Left lung (tissue), 10 donors: Measurements from ENCODE around the gene LSP1. TPM values are rescaled to one million over a fixed set of nuclear protein-coding genes. Genes with fewer than 3 reads are reported as not detected.
A peak's percentile ranks its signal among the peaks of the same experiment; 100 is the strongest.
"Not testable (repeated sequence)": the region's sequence is repeated elsewhere in the genome, so short reads cannot be mapped to it uniquely, and the experiment has no call there.

ENCODE experiments used
- ATAC-seq: fragments of 200-7000 bp; cut with Tn5 transposase; one replicate; pipeline ENCODE4 v1.9.1; 2020; ENCODE audit warnings: moderate library complexity
- DNase-seq, 4 donors: peaks; one replicate each; pipeline ENCODE4 v3.0.0-alpha.2; 2013 to 2020
- H3K27ac ChIP-seq, 2 donors: fragments of 200-600 bp; sonication (generic) in 1 of 2; one replicate each; pipeline versions ENCODE4 v1.5.0 to v1.8.0; 2020 to 2021
- H3K27me3 ChIP-seq, 2 donors: fragments of 200-600 bp; sonication (generic) in 1 of 2; one replicate each; pipeline versions ENCODE4 v1.5.0 to v1.8.0; 2020 to 2021
- H3K36me3 ChIP-seq, 2 donors: fragments of 200-600 bp; sonication (generic) in 1 of 2; one replicate each; pipeline versions ENCODE4 v1.5.0 to v1.8.0; 2020 to 2021
- H3K4me1 ChIP-seq, 2 donors: fragments of 200-600 bp; one replicate each; pipeline ENCODE4 v1.8.0; 2021
- H3K4me3 ChIP-seq, 2 donors: fragments of 200-600 bp; sonication (generic) in 1 of 2; one replicate each; pipeline versions ENCODE4 v1.5.0 to v1.8.0; 2020 to 2021; ENCODE audit warnings: mild to moderate bottlenecking in 1 of 2
- H3K9me3 ChIP-seq, 2 donors: fragments of 200-600 bp; sonication (generic) in 1 of 2; one replicate each; pipeline versions ENCODE4 v1.5.0 to v1.8.0; 2020 to 2021
- intact Hi-C, 2 donors: fragments of 100-400 bp; cut with DNase I; formaldehyde crosslinking; loops; one replicate each; pipeline versions ENCODE4 v1.11.2 to v1.14.2; 2022
- polyA plus RNA-seq, 6 donors: library from polyadenylated mRNA; unstranded; fragments of 120-200 nt; gene quantifications; one replicate each; pipeline ENCODE4 v1.2.1, GENCODE V29; 2013; ENCODE audit not compliant: insufficient read length in 6 of 6
- total RNA-seq, 2 donors: library from RNA; stranded (reverse); fragmentation: NEBNext Ultra II Directional; extraction: Animal tissue kit (Norgen Biotek cat#: 25700); gene quantifications; one replicate each; pipeline ENCODE4 v1.2.1, GENCODE V29; 2021
- TF ChIP-seq, protein P1 (sequence below), 2 donors: fragments of 200-600 bp; sonication (generic) in 1 of 2; IDR thresholded peaks; one replicate each; pipeline versions ENCODE4 v1.5.0 to v1.8.0; 2021; ENCODE audit warnings: antibody characterized with exemption in 2 of 2
- donor health status: DM: no; HTN: yes; CAD: no.
- donor health status: DM: no; HTN: no; CAD: no.

Gene LSP1
- total and polyA plus RNA-seq, 8 donors = 5.9 to 76.6 (median 7.5) TPM

DNA sequence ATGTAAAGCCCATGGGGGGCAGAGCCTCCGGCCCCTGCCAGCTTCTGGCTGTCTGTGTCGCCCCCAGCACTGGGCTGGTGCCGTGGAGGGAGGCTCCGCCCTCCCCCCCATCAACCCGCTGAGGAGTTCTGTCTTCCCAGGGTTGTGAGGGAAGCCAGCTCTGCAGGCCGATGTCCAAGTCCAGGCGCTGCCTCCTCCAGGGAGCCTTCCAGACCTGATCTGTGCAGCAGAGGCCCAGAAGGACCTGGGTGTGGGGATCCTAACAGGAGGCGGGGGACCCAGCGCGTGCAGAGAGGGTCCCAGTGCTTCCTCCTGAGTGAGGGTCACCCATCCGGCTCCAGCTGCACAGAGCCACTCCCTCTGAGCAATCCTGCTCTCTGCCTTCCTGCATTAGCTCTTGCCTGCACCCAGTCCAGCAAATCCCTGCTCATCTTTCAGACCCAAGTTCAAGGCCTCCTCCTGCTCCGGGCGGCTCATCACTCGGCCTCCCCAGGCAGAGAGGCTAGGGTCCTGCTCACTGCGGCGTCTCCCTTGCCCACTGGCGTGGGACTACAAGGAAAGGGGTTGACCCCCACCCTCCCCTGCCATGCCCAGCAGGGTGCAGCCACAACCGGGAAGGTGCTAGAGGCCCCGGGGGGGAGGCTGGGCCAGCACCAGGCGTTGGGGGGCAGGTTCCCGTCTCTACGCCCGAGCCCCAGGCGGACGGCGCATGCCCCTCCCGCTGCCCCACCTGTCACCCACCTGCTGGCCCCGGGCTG, 22.4 kb downstream of the LSP1 start:
- no peak for ATAC-seq
- intact Hi-C loops = no loop called here
- TF ChIP-seq, protein P1, sequence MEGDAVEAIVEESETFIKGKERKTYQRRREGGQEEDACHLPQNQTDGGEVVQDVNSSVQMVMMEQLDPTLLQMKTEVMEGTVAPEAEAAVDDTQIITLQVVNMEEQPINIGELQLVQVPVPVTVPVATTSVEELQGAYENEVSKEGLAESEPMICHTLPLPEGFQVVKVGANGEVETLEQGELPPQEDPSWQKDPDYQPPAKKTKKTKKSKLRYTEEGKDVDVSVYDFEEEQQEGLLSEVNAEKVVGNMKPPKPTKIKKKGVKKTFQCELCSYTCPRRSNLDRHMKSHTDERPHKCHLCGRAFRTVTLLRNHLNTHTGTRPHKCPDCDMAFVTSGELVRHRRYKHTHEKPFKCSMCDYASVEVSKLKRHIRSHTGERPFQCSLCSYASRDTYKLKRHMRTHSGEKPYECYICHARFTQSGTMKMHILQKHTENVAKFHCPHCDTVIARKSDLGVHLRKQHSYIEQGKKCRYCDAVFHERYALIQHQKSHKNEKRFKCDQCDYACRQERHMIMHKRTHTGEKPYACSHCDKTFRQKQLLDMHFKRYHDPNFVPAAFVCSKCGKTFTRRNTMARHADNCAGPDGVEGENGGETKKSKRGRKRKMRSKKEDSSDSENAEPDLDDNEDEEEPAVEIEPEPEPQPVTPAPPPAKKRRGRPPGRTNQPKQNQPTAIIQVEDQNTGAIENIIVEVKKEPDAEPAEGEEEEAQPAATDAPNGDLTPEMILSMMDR (IDR thresholded peaks at IDR 0.05) = no peak
- H3K27ac ChIP-seq = no peak overlapping the region
- H3K9me3 ChIP-seq = no peaks in the 10 kb centered on the region
- peaks cover 3 to 34% of the 10 kb centered on the region in 2 donors for H3K4me1 ChIP-seq
- peaks cover 0 to 27% of the 10 kb centered on the region in 2 donors for H3K27me3 ChIP-seq
- DNase-seq = peak in 1 of 4 donors; percentile 68
- H3K4me3 ChIP-seq = no peak overlapping the region
- H3K36me3 ChIP-seq = no peaks in the 10 kb centered on the region

DNA sequence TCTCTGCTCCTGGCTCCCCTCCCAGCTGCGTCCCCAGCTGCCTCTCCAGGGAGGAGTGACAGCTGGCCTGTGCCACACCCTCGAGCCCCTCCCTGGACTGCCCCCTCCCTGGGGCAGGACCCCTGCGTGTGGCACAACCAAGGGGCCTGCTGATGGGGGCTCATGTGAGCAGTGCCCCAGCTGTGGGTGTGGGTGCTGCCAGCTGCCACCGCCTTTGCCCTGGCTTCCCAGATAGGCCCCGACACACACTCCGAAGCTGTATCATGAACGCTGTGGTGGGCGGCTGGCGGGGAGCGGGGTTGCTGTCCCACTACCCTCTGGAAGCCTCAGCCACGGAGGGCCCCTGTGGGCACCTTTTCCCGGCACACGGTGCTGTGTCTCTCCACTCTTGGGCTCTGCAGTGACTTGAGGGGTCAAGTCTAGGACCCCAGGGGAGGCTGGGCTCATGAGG, 23.0 kb downstream of the LSP1 start:
- H3K9me3 ChIP-seq, ATAC-seq, H3K4me3 ChIP-seq, H3K36me3 ChIP-seq, H3K27ac ChIP-seq, intact Hi-C loops: not testable (repeated sequence)
- Histone ChIP-seq H3K4me1 (peaks cover 3 to 33% of the 10 kb centered on the region in 2 donors), H3K27me3 (peaks cover 0 to 21% of the 10 kb centered on the region in 2 donors)
- peak in 1 of 4 donors; percentile 54 for DNase-seq

DNA sequence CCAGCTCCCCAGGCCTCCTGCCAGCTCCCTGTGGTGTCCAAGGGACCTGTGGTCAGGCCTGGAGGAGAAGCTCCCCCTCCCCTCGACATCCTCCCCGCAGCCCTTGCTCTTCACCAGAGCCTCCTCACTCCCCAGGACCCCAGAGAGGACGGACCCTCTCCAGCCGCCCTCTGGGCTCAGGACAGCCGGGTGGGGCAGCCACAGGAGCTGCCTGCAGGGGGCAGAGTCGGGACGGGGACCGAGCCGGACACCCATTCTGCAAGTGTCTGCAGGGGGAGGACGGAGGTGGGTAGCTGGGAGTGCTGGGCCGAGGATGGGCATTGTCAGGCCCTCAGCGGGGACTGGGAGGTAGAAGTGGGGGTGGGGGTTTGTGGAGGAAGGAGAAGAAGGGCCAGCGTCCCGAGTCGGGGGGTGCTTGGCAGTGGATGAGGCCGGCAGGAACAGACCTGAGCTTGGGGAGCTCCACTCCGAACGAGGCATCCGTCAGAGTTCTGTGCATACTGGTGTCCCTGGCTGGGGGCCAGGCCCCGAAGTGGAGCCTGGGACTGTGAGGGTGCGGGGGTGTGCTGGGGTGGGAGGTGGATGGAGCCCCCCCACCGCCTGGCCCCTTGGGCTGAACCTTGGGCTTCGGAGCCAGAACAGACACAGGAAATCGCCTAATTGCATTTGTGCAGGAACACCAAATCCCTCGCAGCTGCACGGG, 23.6 kb downstream of the LSP1 start:
- no peaks in the 10 kb centered on the region for H3K9me3 ChIP-seq
- H3K4me3 ChIP-seq = no peak overlapping the region
- ATAC-seq (peak; percentile 24), DNase-seq (peak in 2 of 4 donors; percentile 43 to 81)
- TF ChIP-seq, protein P1 (IDR thresholded peaks at IDR 0.05) = peak; percentile 21 to 57
- peaks cover 3 to 34% of the 10 kb centered on the region in 2 donors for H3K4me1 ChIP-seq
- peaks cover 0 to 16% of the 10 kb centered on the region in 2 donors for H3K27me3 ChIP-seq
- no peaks in the 10 kb centered on the region for H3K36me3 ChIP-seq
- no peak overlapping the region for H3K27ac ChIP-seq
- intact Hi-C loops = no loop called here

DNA sequence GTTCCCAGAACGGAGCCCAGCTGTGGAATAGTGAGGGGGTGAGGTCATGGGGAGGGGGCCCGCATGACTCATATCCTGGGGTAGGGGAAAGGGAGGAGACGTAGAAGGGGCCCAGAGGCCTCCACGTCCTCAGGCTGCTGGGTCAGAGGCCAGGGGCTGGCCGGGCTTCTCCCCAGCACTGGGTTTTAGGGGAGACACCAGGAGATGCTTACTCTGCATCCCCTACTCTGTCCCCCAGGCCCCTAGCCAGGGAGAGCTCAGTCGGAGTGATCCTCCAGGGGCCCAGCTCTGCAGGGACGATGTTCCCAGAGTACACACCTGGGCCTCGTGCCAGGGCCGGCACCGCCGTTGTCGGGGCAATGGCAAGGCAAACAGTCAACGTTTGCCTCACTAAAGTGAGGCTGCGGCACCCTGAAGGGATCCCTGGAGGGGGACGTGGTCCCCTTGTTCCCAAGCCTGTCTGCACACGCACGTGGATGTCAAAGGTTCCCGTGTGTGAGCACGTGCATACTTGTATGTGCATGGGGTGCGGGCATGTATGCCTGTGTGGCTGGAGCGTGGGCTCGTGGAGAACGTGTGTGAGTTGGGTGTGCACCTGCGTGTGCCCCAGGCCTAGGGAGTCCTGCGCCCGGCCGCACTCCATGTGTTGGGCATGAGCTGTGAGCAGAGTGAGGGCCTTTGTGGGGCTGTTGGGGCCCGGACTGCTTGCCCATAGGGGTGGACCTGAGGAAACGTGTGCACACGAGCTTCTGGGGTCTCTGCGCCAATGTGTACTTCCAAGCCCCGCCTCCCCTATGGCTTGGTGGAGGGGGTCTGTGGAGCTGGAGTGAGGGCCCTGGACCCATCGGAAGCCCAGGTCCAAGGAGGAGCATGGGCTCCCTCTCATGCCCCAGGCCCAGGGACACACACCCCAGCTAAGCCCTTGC, 24.6 kb downstream of the LSP1 start:
- no peak for ATAC-seq
- H3K27ac ChIP-seq = peak overlapping the region in 1 of 2 donors; percentile 23

More for the DNA sequence above, 24.6 kb downstream of the LSP1 start:
- Histone ChIP-seq H3K9me3 (no peaks in the 10 kb centered on the region), H3K4me1 (peaks cover 3 to 43% of the 10 kb centered on the region in 2 donors), H3K27me3 (peaks cover 0 to 24% of the 10 kb centered on the region in 2 donors), H3K4me3 (no peak overlapping the region), H3K36me3 (peaks cover 0 to 3% of the 10 kb centered on the region in 2 donors)
- DNase-seq = peak; percentile 18 to 76 (median 50)
- TF ChIP-seq, protein P1 (IDR thresholded peaks at IDR 0.05) = no peak
- intact Hi-C loops = no loop called here
